ENCODE measurements around the gene ANAPC5.
"Not testable (repeated sequence)": the region's sequence is repeated elsewhere in the genome, so short reads cannot be mapped to it uniquely, and the experiment has no call there.

Gene ANAPC5

GRCh38 chr12:121325922-121326396 is 26.3 kb downstream of the ANAPC5 start:
- no peak for TF ChIP-seq CTCF (IDR thresholded peaks at IDR 0.05)
- peaks cover 45% of the 10 kb centered on the region for H3K36me3 ChIP-seq
- H3K27ac ChIP-seq: peak overlapping the region; percentile 23
- H3K4me1 ChIP-seq (ENCODE audit: control insufficient read depth in 1 of 2, insufficient read depth in 1 of 2, low read depth in 1 of 2, low read length in 1 of 2): peaks cover 10% of the 10 kb centered on the region in 2 experiments
- H3K9me3 ChIP-seq: no peaks in the 10 kb centered on the region
- no peak overlapping the region for H3K4me3 ChIP-seq (ENCODE audit: low read depth in 1 of 2, low read length in 1 of 2)
- H3K27me3 ChIP-seq: no peaks in the 10 kb centered on the region

GRCh38 chr12:121323908-121324307 is 28.3 kb downstream of the ANAPC5 start:
- H3K27me3 ChIP-seq: no peaks in the 10 kb centered on the region
- no peak overlapping the region for H3K4me3 ChIP-seq (ENCODE audit: low read depth in 1 of 2, low read length in 1 of 2)
- peaks cover 10% of the 10 kb centered on the region in 2 experiments for H3K4me1 ChIP-seq (ENCODE audit: control insufficient read depth in 1 of 2, insufficient read depth in 1 of 2, low read depth in 1 of 2, low read length in 1 of 2)
- no peak overlapping the region for H3K27ac ChIP-seq
- H3K36me3 ChIP-seq: peaks cover 27% of the 10 kb centered on the region
- no peak for TF ChIP-seq CTCF (IDR thresholded peaks at IDR 0.05)
- no peaks in the 10 kb centered on the region for H3K9me3 ChIP-seq

- Histone ChIP-seq H3K27me3 (no peaks in the 10 kb centered on the region), H3K9me3 (no peaks in the 10 kb centered on the region), H3K4me3 (ENCODE audit: low read depth in 1 of 2, low read length in 1 of 2) (no peak overlapping the region), H3K36me3 (peaks cover 9% of the 10 kb centered on the region), H3K4me1 (ENCODE audit: control insufficient read depth in 1 of 2, insufficient read depth in 1 of 2, low read depth in 1 of 2, low read length in 1 of 2) (peaks cover 14 to 20% of the 10 kb centered on the region in 2 experiments), H3K27ac (peak overlapping the region; percentile 23)
- TF ChIP-seq CTCF (IDR thresholded peaks at IDR 0.05): no peak
Observed at GRCh38 chr12:121318121-121318520, 34.1 kb downstream of the ANAPC5 start.

- TF ChIP-seq CTCF (IDR thresholded peaks at IDR 0.05): no peak
- Histone ChIP-seq H3K27ac (peak overlapping the region; percentile 69), H3K36me3 (peaks cover 9% of the 10 kb centered on the region), H3K4me1 (ENCODE audit: control insufficient read depth in 1 of 2, insufficient read depth in 1 of 2, low read depth in 1 of 2, low read length in 1 of 2) (peaks cover 18 to 25% of the 10 kb centered on the region in 2 experiments), H3K4me3 (ENCODE audit: low read depth in 1 of 2, low read length in 1 of 2) (no peak overlapping the region), H3K27me3 (no peaks in the 10 kb centered on the region), H3K9me3 (no peaks in the 10 kb centered on the region)
Observed at GRCh38 chr12:121314431-121314830, 37.8 kb downstream of the ANAPC5 start.

GRCh38 chr12:121310231-121310630 is 42.0 kb downstream of the ANAPC5 start:
- not testable (repeated sequence) for H3K9me3 ChIP-seq; H3K4me3 ChIP-seq (ENCODE audit: low read depth in 1 of 2, low read length in 1 of 2); H3K36me3 ChIP-seq; H3K27me3 ChIP-seq; H3K27ac ChIP-seq
- H3K4me1 ChIP-seq (ENCODE audit: control insufficient read depth in 1 of 2, insufficient read depth in 1 of 2, low read depth in 1 of 2, low read length in 1 of 2): peaks cover 35 to 44% of the 10 kb centered on the region in 2 experiments

- H3K27ac ChIP-seq; H3K4me3 ChIP-seq (ENCODE audit: low read depth in 1 of 2, low read length in 1 of 2); H3K36me3 ChIP-seq; H3K9me3 ChIP-seq; H3K27me3 ChIP-seq: not testable (repeated sequence)
- H3K4me1 ChIP-seq (ENCODE audit: control insufficient read depth in 1 of 2, insufficient read depth in 1 of 2, low read depth in 1 of 2, low read length in 1 of 2): peaks cover 32 to 35% of the 10 kb centered on the region in 2 experiments
Observed at GRCh38 chr12:121307397-121307796, 44.8 kb downstream of the ANAPC5 start.

GRCh38 chr12:121304306-121304705 is 47.9 kb downstream of the ANAPC5 start:
- no peaks in the 10 kb centered on the region for H3K27me3 ChIP-seq
- TF ChIP-seq CTCF (IDR thresholded peaks at IDR 0.05): no peak
- peak overlapping the region; percentile 26 for H3K27ac ChIP-seq
- no peaks in the 10 kb centered on the region for H3K36me3 ChIP-seq
- no peaks in the 10 kb centered on the region for H3K9me3 ChIP-seq
- peaks cover 49 to 54% of the 10 kb centered on the region in 2 experiments for H3K4me1 ChIP-seq (ENCODE audit: control insufficient read depth in 1 of 2, insufficient read depth in 1 of 2, low read depth in 1 of 2, low read length in 1 of 2)
- H3K4me3 ChIP-seq (ENCODE audit: low read depth in 1 of 2, low read length in 1 of 2): no peak overlapping the region

All from neutrophil (primary cell).